GM23248 (cell line): ENCODE data around the gene HAL.

Experiments
- EZH2 ChIP-seq: fragments of 200-600 bp; sonication (generic); IDR thresholded peaks from 2 replicates; pipeline ENCODE4 v1.6.1; 2018; ENCODE audit warnings: antibody characterized with exemption, mild to moderate bottlenecking; ENCODE audit not compliant: insufficient read depth, poor library complexity, severe bottlenecking
- EZH2phosphoT487 ChIP-seq: fragments of 200-600 bp; sonication (generic); IDR thresholded peaks from 2 replicates; pipeline ENCODE4 v1.6.1; 2018; ENCODE audit warnings: antibody characterized with exemption, moderate library complexity, mild to moderate bottlenecking, low read depth; ENCODE audit not compliant: insufficient read depth

DNA sequence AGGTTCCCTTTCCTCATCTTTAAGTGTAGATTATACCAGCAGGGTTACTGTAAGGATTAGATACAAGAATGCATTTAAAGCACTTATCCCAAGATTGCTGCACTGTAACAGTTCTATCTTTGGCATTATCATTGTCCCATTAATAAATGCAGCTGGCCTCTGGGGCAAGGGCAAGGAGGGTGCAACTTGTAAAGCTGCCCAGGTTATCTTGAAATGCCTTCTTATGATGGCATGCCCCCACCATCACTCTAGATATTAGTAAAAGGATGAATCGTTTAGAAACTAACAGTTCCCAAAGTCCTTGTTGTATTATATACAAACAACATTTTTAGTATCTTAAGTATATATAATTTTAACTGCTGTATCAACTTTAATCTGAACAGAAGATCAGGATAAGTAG lies 32.4 kb upstream of the HAL start:
- TF ChIP-seq EZH2 = no peak
- TF ChIP-seq EZH2phosphoT487 = no peak
